Right renal cortex interstitium (tissue), 3 donors: ENCODE results near the gene OR2V2. TPM values are rescaled to one million over a fixed set of nuclear protein-coding genes. Genes with fewer than 3 reads are reported as not detected.
A peak's percentile ranks its signal among the peaks of the same experiment; 100 is the strongest.
"Not testable (repeated sequence)": the region's sequence is repeated elsewhere in the genome, so short reads cannot be mapped to it uniquely, and the experiment has no call there.

Experiments
- DNase-seq, 3 donors: peaks; one replicate each; pipeline ENCODE4 v3.0.0-alpha.2; 2013; ENCODE audit warnings: low read depth in 3 of 3, low spot score in 2 of 3
- polyA plus RNA-seq, 3 donors: library from polyadenylated mRNA; unstranded; fragments of 120-200 nt; gene quantifications; one replicate each; pipeline ENCODE4 v1.2.1, GENCODE V29; 2013; ENCODE audit not compliant: insufficient read length in 3 of 3

Gene OR2V2
- polyA plus RNA-seq, 3 donors = 0.04 TPM; not detected in 2

DNA sequence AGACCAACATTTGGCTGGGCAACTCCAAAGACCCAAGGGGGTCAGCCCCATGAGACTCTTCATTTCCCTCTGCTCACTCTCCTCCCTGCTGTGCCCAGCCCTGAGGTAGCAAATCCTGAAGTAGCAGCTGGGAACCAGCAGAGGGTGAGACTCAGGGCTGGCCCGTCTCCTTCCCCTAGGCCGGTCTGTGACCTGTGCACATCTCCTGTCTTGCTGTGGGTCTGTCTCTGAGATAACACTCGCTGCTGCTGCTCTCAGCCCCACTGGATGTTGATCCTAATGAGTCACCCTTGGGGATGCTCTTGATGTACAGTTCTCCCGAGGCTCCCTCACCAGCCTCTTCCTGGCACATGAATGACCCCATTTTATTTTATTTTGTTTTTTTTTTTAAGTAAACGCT lies 9.1 kb upstream of the OR2V2 start:
- DNase-seq = no peak

DNA sequence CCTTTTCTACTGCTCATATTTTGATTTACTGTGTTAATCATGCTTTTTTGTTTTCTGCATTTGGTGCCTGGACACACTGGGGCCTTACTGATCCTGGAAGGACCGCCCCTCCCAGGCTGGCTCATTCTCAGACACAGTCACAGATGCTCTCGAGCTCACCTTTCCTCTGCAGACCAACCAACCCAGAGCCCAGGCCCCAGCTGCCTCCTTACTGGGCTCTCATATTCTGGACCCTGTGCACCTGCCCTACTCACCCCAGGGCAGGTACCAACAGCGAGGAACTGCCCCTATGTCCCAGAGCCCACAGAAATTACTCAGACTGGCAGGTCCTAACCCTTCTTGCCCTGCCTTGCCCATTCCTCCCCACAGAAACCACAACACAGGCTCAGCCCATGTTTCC lies 6.6 kb upstream of the OR2V2 start:
- no peak for DNase-seq

DNA sequence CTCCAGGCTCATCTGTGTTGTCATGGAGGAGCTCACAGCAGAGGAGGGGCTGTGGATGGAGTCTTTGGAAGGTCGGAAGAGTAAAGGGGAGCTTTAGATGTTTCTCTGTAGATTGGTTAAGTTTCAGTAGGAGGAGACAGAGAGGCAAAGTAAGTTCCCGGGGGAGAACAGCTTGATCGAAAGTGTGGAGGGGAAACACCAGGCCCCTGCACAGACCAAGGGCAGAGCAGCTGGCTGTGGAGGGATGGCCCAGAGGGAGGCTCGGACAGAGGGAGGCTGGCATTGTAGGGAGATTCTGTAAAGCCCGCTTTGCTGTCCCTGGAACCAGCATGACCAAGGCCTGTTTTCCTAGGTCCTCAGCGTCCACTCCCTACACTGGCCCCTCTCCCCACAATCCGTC lies 5.3 kb upstream of the OR2V2 start:
- DNase-seq = no peak

GRCh38 chr5:181145133-181145532 lies 2.3 kb upstream of the OR2V2 start:
- DNase-seq = no peak

DNA sequence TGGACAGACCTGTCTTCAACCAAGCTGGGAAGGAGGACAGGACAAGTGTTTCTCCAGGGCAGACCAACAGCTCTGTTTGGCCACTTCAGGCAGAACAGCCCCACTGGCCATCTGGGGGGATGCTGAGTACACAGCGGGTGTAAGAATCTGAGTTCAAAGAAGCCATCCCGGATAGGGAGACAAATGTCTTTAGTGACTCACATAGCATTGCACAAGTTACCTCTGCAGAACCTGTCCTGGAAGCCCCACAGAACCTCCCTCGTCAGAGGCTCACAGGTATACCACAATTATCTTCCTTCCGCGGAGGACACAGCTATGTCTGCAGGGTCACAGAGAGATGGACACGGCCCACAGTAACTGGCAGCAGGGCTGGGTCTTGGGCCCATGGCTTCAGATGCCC lies 2.0 kb downstream of the OR2V2 start:
- no peak for DNase-seq

DNA sequence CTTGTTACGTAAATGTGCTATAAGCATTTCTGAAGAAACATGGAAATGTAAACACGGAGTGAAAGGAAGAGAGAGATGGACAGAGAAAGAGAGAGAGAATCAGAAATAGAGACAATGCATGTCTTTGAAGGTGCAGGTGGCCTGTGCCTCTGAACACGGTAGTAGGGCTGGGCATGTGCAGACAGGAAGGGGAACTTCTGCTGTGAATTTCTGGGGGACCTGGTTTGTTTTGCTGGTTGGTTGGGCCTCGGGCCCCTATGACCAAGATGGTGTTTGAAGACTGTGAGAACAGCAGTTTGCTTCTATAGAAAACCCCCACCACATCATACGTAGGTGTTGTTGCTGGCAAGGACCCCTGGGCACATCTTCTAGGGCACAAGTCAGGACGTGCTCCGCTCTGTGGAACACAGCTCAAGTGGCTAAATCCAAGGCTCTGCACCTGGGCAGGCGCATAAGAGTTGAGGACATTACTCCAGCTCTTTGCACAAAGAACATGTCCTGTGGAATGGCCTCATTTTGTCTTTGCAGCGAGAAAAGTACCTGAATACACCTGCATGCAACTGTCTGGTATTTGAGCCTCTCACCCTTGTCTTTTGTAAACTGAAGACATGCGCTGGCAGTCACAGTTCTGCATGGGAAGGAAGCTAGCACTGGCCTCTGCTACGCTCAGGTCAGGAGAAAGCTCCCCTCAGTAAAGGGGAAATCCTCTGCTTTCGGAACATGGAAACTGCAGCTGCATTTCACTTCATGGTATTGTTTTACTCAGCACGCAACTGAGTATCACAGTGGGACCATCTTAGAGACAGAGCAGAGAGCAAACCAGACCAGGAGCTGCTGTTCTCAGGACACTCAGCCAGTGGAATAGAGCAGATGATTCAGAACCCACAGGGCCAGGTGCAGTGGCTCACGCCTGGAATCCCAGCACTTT lies 2.7 kb downstream of the OR2V2 start:
- DNase-seq = no peak

- no peak for DNase-seq
Measured at GRCh38 chr5:181151146-181151545, 3.8 kb downstream of the OR2V2 start.

DNA sequence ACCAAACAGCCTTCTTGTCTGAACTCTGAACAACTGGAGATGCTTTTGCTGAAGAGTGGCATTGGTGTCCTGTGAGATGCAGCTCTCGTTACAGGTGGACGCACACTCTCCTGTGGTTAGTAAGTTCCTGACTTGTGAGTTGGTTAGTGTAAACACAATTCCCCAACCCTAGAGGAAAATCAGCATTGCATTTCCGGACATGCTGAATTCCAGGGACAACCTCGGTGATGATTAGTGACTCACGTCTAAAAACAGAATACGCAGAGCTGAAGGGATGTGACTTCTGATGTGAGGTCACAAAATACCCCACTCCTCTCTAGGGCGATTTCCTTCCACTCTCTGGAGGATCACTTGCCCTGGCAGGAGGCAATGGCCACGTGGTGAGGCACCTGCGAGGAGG lies 5.0 kb downstream of the OR2V2 start:
- no peak for DNase-seq

DNA sequence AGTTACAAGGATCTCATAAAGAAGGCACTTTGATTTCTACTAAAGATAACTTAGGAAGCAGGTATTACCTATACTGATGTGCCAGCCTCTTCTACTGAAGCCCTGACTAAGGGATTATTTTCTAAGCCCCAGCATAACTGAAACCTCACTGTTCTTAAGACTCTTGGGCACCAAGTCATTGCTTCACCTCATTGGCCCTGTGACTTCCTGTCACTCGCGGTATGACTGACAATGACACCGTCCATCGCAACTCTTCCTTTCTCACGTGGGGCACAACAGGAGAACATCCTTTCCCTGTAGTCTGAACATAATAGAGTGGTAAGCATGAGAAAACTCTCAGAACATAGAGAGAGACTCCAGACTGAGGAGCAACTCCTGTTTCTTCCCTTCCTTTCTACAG lies 6.4 kb downstream of the OR2V2 start:
- no peak for DNase-seq

GRCh38 chr5:181156758-181157157 lies 9.4 kb downstream of the OR2V2 start:
- DNase-seq = no peak

- DNase-seq = no peak
Measured at GRCh38 chr5:181158869-181159268, 11.5 kb downstream of the OR2V2 start.

DNA sequence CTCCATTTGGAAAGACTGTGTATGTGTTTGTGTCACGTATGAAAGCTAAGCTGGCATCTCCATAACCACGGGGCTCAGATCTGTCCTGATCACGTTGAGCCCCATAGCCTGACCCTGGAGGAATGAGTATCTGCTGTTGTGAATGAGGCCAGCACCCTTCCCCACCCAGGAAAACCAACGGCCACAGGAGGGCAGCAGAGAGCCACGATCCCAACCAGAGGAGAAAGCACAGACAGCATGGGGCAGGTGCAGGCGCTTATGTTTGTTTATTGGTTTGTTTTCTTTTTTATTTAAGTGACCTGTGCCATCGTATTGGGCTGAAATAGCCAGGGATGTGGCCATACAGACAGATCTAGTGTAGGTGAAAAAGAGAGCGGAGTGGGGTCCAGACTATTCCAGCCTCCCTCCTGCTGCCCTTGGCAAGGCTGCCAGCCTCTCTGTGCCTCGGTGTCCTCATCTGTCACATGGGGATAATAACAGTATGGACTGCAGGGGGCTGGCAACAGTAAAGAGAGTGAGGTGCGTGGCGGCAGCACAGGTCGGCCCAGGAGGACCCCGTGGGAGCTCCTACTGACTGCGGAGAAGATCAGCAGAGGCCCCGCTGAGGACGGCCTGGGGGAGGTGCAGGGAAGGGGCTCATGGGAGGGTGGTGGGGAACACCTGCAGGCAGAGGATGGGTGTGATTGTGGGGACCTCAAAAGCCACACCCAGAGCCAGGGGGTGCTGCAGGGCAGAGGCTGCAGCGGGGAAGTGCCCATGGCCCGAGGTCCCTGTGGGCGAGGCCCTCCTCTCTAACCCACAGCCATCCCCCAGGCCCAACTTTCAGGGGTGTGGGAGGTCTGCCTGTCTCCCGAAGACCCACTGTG lies 12.1 kb downstream of the OR2V2 start:
- DNase-seq = peak in 2 of 3 donors; percentile 54 to 74

DNA sequence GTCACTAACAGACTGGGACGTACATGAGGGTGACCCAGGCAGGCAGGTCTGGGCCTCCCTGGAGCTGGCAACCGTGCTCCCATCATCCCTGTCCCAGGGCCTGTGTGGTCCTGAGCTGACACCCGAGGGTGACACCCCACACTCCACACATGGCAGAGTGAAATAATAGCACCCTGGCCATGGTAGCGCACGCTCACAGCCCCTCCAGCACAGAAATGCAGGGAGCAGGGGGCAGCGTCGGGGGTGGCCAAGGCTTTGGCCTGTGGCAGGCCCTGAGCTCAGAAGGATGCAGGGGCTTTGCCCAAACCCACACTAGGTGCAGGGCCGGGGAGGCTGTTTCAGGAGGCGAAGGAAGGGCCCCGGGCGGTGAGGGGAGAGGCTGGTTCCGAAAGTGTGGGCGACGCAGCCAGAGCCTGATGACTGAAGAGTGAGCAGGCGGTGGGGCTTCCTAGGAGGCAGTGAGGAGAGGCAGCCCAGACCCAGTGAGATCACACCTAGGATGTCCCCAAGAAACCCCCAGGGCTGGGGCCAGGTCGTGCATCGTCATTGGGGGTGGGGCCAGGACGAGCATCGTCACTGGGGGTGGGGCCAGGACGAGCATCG lies 12.9 kb downstream of the OR2V2 start:
- DNase-seq = no peak

- not testable (repeated sequence) for DNase-seq
Measured at GRCh38 chr5:181160755-181161533, 13.6 kb downstream of the OR2V2 start.

GRCh38 chr5:181161534-181162175 lies 14.3 kb downstream of the OR2V2 start:
- DNase-seq = no peak

DNA sequence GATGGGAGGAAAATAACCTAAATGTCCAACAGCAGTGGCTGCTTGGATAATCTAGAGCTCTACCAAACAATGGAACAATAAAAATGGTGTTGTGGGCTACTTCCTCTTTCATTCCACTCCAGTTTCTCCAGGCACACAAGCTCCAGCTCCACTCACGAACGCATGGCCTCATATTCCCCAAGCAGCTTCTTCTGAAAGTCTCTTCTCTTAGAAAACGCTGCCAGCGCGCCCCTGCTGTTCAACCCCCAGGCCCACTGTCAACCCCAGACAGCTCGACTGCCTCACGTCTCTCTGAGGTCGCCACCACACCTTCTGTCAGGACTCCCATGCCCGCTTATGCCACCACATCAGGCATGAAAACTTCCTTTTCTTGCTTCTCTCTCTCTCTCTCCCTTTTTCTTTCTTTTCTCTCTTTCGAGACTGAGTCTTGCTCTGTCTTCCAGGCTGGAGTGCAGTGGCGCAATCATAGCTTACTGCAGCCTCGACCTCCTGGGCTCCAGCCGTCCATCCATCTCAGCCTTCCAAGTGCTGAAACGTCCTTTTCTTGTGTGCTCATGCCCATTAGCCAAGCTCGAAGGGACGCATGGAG lies 16.2 kb downstream of the OR2V2 start:
- no peak for DNase-seq

DNA sequence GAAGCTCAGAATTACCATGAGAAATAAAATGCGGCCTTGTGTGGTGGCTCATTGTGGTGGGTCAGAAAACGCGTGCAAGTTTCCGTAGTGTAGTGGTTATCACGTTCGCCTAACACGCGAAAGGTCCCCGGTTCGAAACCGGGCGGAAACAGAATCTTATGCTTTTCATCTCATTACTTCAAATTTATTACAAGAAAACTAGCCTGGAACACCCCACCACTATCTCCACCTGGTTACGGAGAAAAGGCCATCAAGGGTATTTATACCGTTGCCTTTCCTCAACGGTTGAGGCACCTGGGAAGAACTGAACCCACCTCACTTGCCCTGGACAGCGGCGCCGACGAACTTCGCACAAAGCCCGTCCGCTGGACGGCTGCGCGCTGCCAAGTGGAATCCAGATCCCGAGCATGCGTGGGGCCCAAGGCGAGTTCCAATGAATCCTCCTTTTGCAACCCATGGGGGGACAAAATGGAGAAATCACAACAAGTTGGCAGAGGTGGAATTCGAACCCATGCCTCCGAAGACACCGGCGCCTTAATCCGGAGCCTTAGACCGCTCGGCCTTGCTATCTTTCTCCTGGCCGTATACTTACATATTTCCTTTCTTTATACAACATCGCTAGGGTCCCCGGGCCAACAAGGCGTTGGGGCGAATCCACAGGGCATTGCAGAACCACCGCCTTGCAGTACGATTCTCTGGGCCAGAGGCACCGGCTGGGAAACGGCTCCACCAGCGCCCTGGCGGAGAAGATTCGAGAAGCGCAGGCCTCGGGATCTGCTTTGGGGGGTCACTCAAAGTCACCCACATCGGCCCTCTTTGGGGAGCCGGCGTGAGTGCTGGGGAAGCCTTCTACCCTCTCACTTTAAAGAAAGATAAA lies 16.9 kb downstream of the OR2V2 start:
- no peak for DNase-seq
